Neutrophil (primary cell): Measurements from ENCODE around the gene TRABD2B.

Experiments used
- H3K27ac ChIP-seq: fragments of 200-600 bp; sonication (generic); 2 replicates; pipeline ENCODE4 v1.5.1; 2016; ENCODE audit warnings: mild to moderate bottlenecking, moderate library complexity
- H3K27me3 ChIP-seq: fragments of 200-600 bp; sonication (generic); 2 replicates; pipeline ENCODE4 v1.6.0; 2016; ENCODE audit warnings: mild to moderate bottlenecking
- H3K36me3 ChIP-seq: fragments of 200-600 bp; sonication (generic); 2 replicates; pipeline ENCODE4 v1.5.1; 2017
- H3K4me1 ChIP-seq, 2 experiments: fragments of 200-600 bp in 1 of 2; sonication (generic) in 1 of 2; 1 replicate in 1 of 2; 2 replicates in 1 of 2; pipeline versions ENCODE4 v1.5.1 to v1.6.1; 2013 to 2016; ENCODE audit warnings: low read depth in 1 of 2, low read length in 1 of 2, mild to moderate bottlenecking in 1 of 2, moderate library complexity in 1 of 2; ENCODE audit not compliant: control insufficient read depth in 1 of 2, insufficient read depth in 1 of 2
- H3K4me3 ChIP-seq, 2 experiments: fragments of 200-600 bp in 1 of 2; sonication (generic) in 1 of 2; 1 replicate in 1 of 2; 2 replicates in 1 of 2; pipeline ENCODE4 v1.5.1; 2013 to 2016; ENCODE audit warnings: low read depth in 1 of 2, low read length in 1 of 2, mild to moderate bottlenecking in 1 of 2, moderate library complexity in 1 of 2
- H3K9me3 ChIP-seq: fragments of 200-600 bp; sonication (generic); 2 replicates; pipeline ENCODE4 v1.5.1; 2016
- CTCF ChIP-seq: fragments of 200-600 bp; sonication (generic); IDR thresholded peaks from 2 replicates; pipeline ENCODE4 v1.5.1; 2016; ENCODE audit warnings: antibody characterized with exemption

TRABD2B gene

DNA sequence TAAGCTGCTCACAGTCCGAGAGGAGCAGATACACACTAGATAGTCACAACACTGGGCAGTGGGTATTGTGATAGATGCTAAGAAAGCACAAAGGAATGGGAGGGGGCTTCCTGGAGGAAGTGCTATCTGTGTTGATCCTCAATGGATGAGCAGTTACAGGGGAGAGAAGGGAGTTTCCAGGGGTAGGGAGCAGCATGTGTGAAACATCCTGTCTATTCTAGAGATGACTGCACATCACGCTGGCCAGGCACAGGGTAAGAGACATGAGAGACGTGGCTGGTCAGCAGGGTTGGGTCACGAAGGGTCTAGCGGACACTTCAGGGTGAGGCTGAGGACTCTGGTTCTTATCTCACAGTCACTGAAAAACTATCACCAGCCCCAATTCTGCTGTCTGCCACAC, 235.2 kb downstream of the TRABD2B start:
- no peaks in the 10 kb centered on the region for H3K9me3 ChIP-seq
- H3K4me1 ChIP-seq: no peaks in the 10 kb centered on the region
- no peak overlapping the region for H3K27ac ChIP-seq
- H3K27me3 ChIP-seq: peaks cover 14% of the 10 kb centered on the region
- H3K36me3 ChIP-seq: no peaks in the 10 kb centered on the region
- no peak overlapping the region for H3K4me3 ChIP-seq
- no peak for TF ChIP-seq CTCF

DNA sequence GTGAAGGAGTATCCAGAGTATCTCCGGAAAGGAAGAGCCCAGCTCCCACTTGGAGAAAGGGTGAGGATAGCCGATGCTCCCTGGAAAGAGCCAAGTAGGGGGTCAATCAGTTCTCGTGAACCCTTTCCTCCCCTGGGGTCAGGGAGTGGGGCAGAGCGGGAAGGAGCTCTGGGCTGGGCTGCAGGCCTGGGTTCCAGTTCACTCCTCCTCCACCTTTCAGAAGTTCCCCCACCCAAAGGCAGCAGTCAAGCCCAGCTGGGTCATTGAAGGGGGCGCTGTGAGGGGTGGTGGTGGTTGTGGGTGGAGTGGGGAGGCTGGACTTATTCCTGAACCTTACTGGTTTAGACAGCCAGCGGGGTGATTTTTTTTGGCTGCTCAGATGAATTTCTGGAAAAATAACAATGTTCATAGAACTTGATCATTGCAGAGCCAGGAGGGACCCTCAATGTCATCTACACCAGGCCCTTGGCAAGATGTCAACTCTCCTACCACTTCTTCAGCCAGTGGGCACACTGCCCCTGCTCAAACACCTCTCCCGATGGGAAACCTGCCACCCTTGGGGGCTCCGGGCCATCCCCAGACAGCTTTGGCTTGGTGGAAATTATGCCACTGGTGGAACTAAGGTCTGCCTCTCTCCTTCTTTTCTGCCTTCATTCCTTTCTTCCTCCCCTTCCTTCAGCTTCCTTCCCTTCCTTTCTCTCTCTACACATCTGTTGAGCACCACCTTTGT, 235.8 kb downstream of the TRABD2B start:
- TF ChIP-seq CTCF: no peak
- Histone ChIP-seq H3K27me3 (peaks cover 17% of the 10 kb centered on the region), H3K36me3 (no peaks in the 10 kb centered on the region), H3K4me1 (no peaks in the 10 kb centered on the region), H3K9me3 (no peaks in the 10 kb centered on the region), H3K4me3 (no peak overlapping the region), H3K27ac (no peak overlapping the region)

- peaks cover 17% of the 10 kb centered on the region for H3K27me3 ChIP-seq
- H3K4me1 ChIP-seq: no peaks in the 10 kb centered on the region
- no peak for TF ChIP-seq CTCF
- no peak overlapping the region for H3K27ac ChIP-seq
- H3K9me3 ChIP-seq: no peaks in the 10 kb centered on the region
- no peaks in the 10 kb centered on the region for H3K36me3 ChIP-seq
- H3K4me3 ChIP-seq: no peak overlapping the region
These were observed 237.1 kb downstream of the TRABD2B start for GRCh38 chr1:47759936-47760629.

- Histone ChIP-seq H3K27me3 (peaks cover 17% of the 10 kb centered on the region), H3K4me1 (no peaks in the 10 kb centered on the region), H3K27ac (no peak overlapping the region), H3K36me3 (no peaks in the 10 kb centered on the region), H3K4me3 (no peak overlapping the region), H3K9me3 (no peaks in the 10 kb centered on the region)
- no peak for TF ChIP-seq CTCF
These were observed 237.8 kb downstream of the TRABD2B start for GRCh38 chr1:47759251-47759935.

GRCh38 chr1:47758341-47759250, 238.6 kb downstream of the TRABD2B start:
- H3K27ac ChIP-seq: no peak overlapping the region
- H3K36me3 ChIP-seq: no peaks in the 10 kb centered on the region
- H3K27me3 ChIP-seq: peaks cover 17% of the 10 kb centered on the region
- H3K4me1 ChIP-seq: no peaks in the 10 kb centered on the region
- no peak for TF ChIP-seq CTCF
- no peaks in the 10 kb centered on the region for H3K9me3 ChIP-seq
- H3K4me3 ChIP-seq: no peak overlapping the region
